Naive B cell (primary cell): ENCODE results near the gene DNAJC6. TPM values are rescaled to one million over a fixed set of nuclear protein-coding genes. Genes with fewer than 3 reads are reported as not detected.

ENCODE experiments used
- ATAC-seq, 2 donors: fragments of 150-1000 bp; cut with Tn5 transposase; 2 replicates each; pipeline ENCODE4 v1.10.0; 2021; ENCODE audit warnings: low read depth in 2 of 2, mild to moderate bottlenecking in 2 of 2, moderate library complexity in 2 of 2
- DNase-seq: peaks from one replicate; pipeline ENCODE4 v3.0.0; 2022
- H3K27ac Mint-ChIP-seq, 6 donors: one replicate each; pipeline ENCODE4 v1.8.0; 2020 to 2022; ENCODE audit warnings: mild to moderate bottlenecking in 6 of 6, mixed read lengths in 6 of 6, moderate library complexity in 5 of 6, inconsistent platforms in 2 of 6
- H3K27me3 Mint-ChIP-seq, 3 donors: one replicate each; pipeline ENCODE4 v1.8.0; 2021 to 2022; ENCODE audit warnings: mixed read lengths in 3 of 3, mild to moderate bottlenecking in 1 of 3
- H3K36me3 Mint-ChIP-seq, 2 donors: one replicate each; pipeline ENCODE4 v1.8.0; 2020 to 2022; ENCODE audit warnings: mixed read lengths in 2 of 2, inconsistent platforms in 1 of 2, mild to moderate bottlenecking in 1 of 2
- H3K4me1 Mint-ChIP-seq, 3 donors: one replicate each; pipeline ENCODE4 v1.8.0; 2020 to 2022; ENCODE audit warnings: mixed read lengths in 3 of 3, inconsistent platforms in 1 of 3, mild to moderate bottlenecking in 1 of 3, moderate library complexity in 1 of 3
- H3K4me3 Mint-ChIP-seq, 8 donors: one replicate each; pipeline ENCODE4 v1.8.0; 2020 to 2022; ENCODE audit warnings: mild to moderate bottlenecking in 8 of 8, mixed read lengths in 8 of 8, moderate library complexity in 8 of 8, inconsistent platforms in 2 of 8
- H3K9me3 Mint-ChIP-seq, 7 donors: one replicate each; pipeline ENCODE4 v1.8.0; 2020 to 2022; ENCODE audit warnings: mixed read lengths in 7 of 7, mild to moderate bottlenecking in 5 of 7, inconsistent platforms in 2 of 7, moderate library complexity in 1 of 7
- polyA plus RNA-seq, 6 donors: library from polyadenylated mRNA; unstranded; fragments of 300-500 nt; fragmentation: Illumina TruSeq; gene quantifications; one replicate each; pipeline ENCODE4 v1.2.3, GENCODE V29; 2021; ENCODE audit warnings: low read depth in 6 of 6

DNAJC6 gene
- polyA plus RNA-seq, 6 donors from 2014 or later = 0.19 to 0.63 TPM; not detected in 4

- no peak for ATAC-seq
- Mint-ChIP-seq H3K9me3 (no peaks in the 10 kb centered on the region), H3K27me3 (no peaks in the 10 kb centered on the region), H3K27ac (no peak overlapping the region), H3K36me3 (no peaks in the 10 kb centered on the region), H3K4me1 (no peaks in the 10 kb centered on the region), H3K4me3 (no peak overlapping the region)
- DNase-seq = no peak
Measured at GRCh38 chr1:65343286-65343685, 33.9 kb downstream of the DNAJC6 start.

DNA sequence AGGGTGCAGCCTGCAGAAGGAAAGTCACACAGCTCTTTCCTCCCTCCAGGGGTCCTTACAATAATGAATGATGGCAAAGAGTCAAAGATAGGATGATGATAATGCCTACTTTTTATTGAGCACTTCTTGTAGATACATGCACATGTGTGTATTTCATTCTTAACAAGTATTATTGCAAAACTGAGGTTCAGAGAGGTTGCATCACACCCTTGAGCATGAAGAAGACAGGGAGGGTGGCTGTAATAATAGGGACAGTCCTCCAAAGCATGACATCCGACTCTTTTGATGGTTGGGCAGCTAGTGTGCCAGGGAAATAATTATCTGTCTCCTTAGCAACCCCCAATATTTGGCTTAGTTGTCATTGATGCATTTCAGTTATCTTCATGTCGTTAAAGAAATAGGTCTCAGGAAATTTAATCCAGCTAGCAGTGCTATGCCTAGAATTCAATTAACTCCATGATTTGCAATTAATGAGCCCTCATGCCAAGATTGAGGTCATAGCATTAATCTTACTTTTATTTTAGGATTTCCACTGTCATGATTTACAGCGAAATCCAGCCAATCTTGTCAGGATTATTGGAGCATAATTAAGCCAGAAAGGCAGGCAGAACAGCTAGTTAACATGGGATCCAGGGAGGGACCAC, 35.0 kb downstream of the DNAJC6 start:
- no peaks in the 10 kb centered on the region for H3K27me3 Mint-ChIP-seq
- H3K9me3 Mint-ChIP-seq = no peaks in the 10 kb centered on the region
- no peak for ATAC-seq
- no peaks in the 10 kb centered on the region for H3K4me1 Mint-ChIP-seq
- no peak overlapping the region for H3K4me3 Mint-ChIP-seq
- no peaks in the 10 kb centered on the region for H3K36me3 Mint-ChIP-seq
- no peak for DNase-seq
- H3K27ac Mint-ChIP-seq = no peak overlapping the region

- Mint-ChIP-seq H3K27ac (no peak overlapping the region), H3K27me3 (no peaks in the 10 kb centered on the region), H3K4me3 (no peak overlapping the region), H3K9me3 (peaks cover 0 to 14% (median 0%) of the 10 kb centered on the region in 7 donors), H3K36me3 (no peaks in the 10 kb centered on the region), H3K4me1 (no peaks in the 10 kb centered on the region)
- no peak for ATAC-seq
- DNase-seq = no peak
Measured at GRCh38 chr1:65346190-65346589, 36.8 kb downstream of the DNAJC6 start.

DNA sequence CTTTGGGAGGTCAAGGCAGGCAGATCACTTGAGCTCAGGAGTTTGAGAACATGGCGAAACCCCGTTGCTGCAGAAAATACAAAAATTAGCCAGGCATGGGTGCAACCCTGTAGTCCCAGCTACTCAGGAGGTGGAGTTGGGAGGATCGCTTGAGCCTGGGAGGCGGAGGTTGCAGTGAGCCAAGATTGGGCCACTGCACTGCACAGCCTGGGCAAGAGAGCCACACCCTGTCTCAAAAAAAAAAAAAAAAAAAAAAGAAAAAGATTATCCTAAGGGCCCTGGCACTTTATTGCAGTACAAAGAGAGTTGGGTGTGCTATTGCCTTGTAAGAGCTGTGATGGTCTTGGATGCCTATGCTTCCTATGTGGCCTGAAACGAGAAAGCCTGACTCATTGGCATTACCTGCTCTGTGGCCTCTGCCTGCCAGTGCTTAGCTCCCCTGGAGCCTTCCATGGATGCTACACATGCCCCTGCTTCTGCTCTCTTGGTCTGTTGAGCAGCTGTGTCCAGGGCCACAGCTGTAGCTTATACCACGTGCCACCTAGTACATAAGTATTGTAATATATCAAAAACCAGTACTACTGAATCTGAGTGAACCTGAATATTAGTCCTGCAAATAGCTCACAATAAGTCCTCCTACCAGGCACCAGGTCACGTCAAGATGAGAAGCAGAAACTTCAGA, 45.8 kb downstream of the DNAJC6 start:
- no peak overlapping the region for H3K4me3 Mint-ChIP-seq
- ATAC-seq (no peak), DNase-seq (no peak)
- H3K4me1 Mint-ChIP-seq = no peaks in the 10 kb centered on the region
- no peaks in the 10 kb centered on the region for H3K27me3 Mint-ChIP-seq
- no peak overlapping the region for H3K27ac Mint-ChIP-seq
- H3K36me3 Mint-ChIP-seq = no peaks in the 10 kb centered on the region
- H3K9me3 Mint-ChIP-seq = peaks cover 0 to 9% (median 0%) of the 10 kb centered on the region in 7 donors

DNA sequence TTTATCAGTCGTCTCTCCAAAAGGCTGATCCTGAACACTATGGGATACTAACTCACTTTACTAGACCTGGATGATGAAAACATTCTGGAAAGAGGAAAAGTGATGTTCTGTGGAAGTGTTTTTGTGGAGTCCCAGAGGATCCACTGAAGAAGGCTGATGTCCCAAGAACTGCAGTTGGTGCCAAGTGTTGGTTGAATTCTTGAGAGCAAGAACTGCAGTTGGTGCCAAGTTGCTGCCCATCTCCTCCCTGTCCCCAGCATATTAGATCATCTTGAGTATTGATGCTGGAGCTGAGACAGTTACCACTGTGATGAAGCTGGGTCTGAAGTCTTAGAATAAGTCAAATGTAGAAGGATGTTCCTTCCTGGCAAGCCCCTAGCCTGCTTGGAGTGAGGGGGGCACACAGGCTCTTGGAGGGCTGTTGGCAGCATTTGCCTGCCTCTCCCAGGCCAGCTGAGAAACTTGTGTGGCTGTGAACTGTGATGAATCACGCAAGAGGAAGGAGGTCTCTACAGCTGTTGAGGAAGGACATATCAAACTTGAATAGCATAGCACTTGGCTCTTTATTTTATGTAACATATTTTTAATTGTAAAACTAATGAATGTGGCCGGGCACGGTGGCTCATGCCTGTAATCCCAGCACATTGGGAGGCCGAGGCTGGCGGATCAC, 48.1 kb downstream of the DNAJC6 start:
- H3K9me3 Mint-ChIP-seq = no peaks in the 10 kb centered on the region
- H3K4me3 Mint-ChIP-seq = no peak overlapping the region
- H3K27me3 Mint-ChIP-seq = peaks cover 0 to 8% (median 6%) of the 10 kb centered on the region in 3 donors
- ATAC-seq (no peak), DNase-seq (no peak)
- no peaks in the 10 kb centered on the region for H3K36me3 Mint-ChIP-seq
- no peaks in the 10 kb centered on the region for H3K4me1 Mint-ChIP-seq
- no peak overlapping the region for H3K27ac Mint-ChIP-seq

DNA sequence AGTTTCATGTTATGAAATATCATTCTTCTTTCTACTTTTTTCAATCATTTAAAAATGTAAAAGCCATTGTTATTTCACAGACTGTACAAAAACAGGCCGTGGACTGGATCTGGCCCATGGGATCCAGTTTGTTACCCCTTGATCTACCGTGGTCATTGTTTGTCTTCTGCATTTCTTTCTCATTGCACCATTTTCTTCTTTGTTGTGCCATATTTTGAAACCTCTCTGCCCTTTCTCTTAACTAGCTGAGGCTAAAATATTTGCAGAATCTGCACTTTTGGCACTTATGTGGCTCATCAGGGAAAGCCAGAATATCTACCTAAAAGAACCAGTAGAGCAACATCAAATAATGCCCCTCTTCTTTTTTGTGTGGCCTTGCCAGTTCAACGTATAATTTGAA, 50.5 kb downstream of the DNAJC6 start:
- no peaks in the 10 kb centered on the region for H3K4me1 Mint-ChIP-seq
- ATAC-seq (no peak), DNase-seq (no peak)
- no peak overlapping the region for H3K4me3 Mint-ChIP-seq
- peaks cover 0 to 16% (median 6%) of the 10 kb centered on the region in 3 donors for H3K27me3 Mint-ChIP-seq
- no peaks in the 10 kb centered on the region for H3K9me3 Mint-ChIP-seq
- H3K36me3 Mint-ChIP-seq = no peaks in the 10 kb centered on the region
- no peak overlapping the region for H3K27ac Mint-ChIP-seq

DNA sequence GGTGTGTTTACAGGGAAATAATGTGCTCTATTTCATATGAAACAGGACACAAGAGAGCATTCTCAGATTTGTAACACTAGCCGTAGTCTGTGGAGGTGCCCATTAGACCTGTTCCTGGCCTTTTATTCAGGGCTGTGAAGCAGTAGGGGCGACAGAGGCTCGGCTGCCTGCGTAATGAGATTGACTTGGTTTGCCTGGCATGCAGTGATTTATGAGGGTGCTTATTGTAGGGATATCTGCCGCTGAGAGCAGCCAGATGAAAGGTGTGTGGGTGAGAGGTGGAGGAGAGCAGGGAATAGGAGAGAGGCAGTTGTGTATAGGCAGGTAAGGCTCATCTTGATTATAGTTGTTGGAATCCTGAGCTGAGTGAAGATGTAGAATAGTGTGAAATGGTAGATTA, 51.3 kb downstream of the DNAJC6 start:
- Mint-ChIP-seq H3K27me3 (peaks cover 0 to 16% (median 6%) of the 10 kb centered on the region in 3 donors), H3K36me3 (no peaks in the 10 kb centered on the region), H3K4me3 (no peak overlapping the region), H3K27ac (no peak overlapping the region), H3K9me3 (no peaks in the 10 kb centered on the region), H3K4me1 (no peaks in the 10 kb centered on the region)
- DNase-seq (no peak), ATAC-seq (no peak)

GRCh38 chr1:65362545-65362944, 53.2 kb downstream of the DNAJC6 start:
- Mint-ChIP-seq H3K27ac (peak overlapping the region in 1 of 6 donors; percentile 84), H3K27me3 (peaks cover 0 to 16% (median 6%) of the 10 kb centered on the region in 3 donors), H3K9me3 (no peaks in the 10 kb centered on the region), H3K4me1 (no peaks in the 10 kb centered on the region), H3K4me3 (no peak overlapping the region), H3K36me3 (no peaks in the 10 kb centered on the region)
- no peak for DNase-seq
- ATAC-seq = no peak

- no peak for ATAC-seq
- DNase-seq = no peak
- H3K27me3 Mint-ChIP-seq = peaks cover 0 to 16% (median 6%) of the 10 kb centered on the region in 3 donors
- no peak overlapping the region for H3K27ac Mint-ChIP-seq
- no peaks in the 10 kb centered on the region for H3K4me1 Mint-ChIP-seq
- H3K4me3 Mint-ChIP-seq = no peak overlapping the region
- H3K9me3 Mint-ChIP-seq = no peaks in the 10 kb centered on the region
- no peaks in the 10 kb centered on the region for H3K36me3 Mint-ChIP-seq
Measured at GRCh38 chr1:65363484-65363883, 54.1 kb downstream of the DNAJC6 start.

DNA sequence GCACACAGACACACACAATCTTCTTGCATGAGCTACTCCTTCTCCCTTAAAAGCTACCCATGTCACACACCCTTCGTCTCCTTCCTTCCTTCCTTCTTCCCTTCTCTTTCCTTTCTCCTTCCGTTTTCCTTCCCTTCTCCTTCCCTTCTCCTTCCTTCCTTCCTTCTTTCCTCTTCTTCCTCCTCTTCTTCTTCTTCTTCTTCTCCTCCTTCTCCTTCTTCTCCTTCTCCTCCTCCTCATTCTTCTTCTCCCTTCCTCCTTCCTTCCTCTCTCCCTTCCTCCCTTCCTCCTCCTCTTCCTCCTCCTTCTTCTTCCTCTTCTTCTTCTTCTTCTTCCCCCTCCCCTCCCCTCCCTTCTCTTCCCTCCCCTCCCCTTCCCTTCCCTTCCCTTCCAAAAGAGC, 59.1 kb downstream of the DNAJC6 start:
- DNase-seq = no peak
- H3K36me3 Mint-ChIP-seq = no peaks in the 10 kb centered on the region
- peaks cover 0 to 11% (median 5%) of the 10 kb centered on the region in 3 donors for H3K27me3 Mint-ChIP-seq
- H3K4me3 Mint-ChIP-seq = peak overlapping the region in 1 of 8 donors; percentile 17
- no peak overlapping the region for H3K27ac Mint-ChIP-seq
- no peaks in the 10 kb centered on the region for H3K4me1 Mint-ChIP-seq
- no peak for ATAC-seq
- H3K9me3 Mint-ChIP-seq = no peaks in the 10 kb centered on the region

GRCh38 chr1:65371544-65371943, 62.2 kb downstream of the DNAJC6 start:
- peaks cover 0 to 10% (median 5%) of the 10 kb centered on the region in 3 donors for H3K27me3 Mint-ChIP-seq
- no peaks in the 10 kb centered on the region for H3K36me3 Mint-ChIP-seq
- no peak for ATAC-seq
- no peak for DNase-seq
- H3K9me3 Mint-ChIP-seq = peaks cover 0 to 7% (median 0%) of the 10 kb centered on the region in 7 donors
- H3K4me1 Mint-ChIP-seq = no peaks in the 10 kb centered on the region
- H3K27ac Mint-ChIP-seq = no peak overlapping the region
- H3K4me3 Mint-ChIP-seq = no peak overlapping the region

DNA sequence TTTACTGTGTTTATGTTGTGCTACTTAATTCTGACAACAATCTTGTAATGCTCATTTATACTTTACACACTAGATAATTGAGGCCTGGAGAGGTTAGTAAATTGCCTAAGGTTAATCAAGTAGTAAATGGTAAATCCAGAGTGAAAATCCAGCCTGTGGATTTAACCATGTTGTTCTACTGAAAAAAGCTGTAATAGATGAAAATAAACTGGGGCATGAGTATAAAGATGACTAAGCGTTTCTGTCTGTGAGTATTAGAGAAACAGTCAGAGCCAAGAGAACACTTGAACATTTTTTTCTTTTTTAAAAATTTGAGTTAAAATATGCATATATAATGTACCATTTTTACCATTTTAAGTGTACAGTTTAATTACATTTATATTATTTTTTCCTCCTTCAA, 63.2 kb downstream of the DNAJC6 start:
- no peak overlapping the region for H3K27ac Mint-ChIP-seq
- no peaks in the 10 kb centered on the region for H3K36me3 Mint-ChIP-seq
- H3K9me3 Mint-ChIP-seq = peaks cover 0 to 7% (median 0%) of the 10 kb centered on the region in 7 donors
- no peak overlapping the region for H3K4me3 Mint-ChIP-seq
- H3K4me1 Mint-ChIP-seq = no peaks in the 10 kb centered on the region
- ATAC-seq (no peak), DNase-seq (no peak)
- H3K27me3 Mint-ChIP-seq = peaks cover 0 to 10% (median 5%) of the 10 kb centered on the region in 3 donors

DNA sequence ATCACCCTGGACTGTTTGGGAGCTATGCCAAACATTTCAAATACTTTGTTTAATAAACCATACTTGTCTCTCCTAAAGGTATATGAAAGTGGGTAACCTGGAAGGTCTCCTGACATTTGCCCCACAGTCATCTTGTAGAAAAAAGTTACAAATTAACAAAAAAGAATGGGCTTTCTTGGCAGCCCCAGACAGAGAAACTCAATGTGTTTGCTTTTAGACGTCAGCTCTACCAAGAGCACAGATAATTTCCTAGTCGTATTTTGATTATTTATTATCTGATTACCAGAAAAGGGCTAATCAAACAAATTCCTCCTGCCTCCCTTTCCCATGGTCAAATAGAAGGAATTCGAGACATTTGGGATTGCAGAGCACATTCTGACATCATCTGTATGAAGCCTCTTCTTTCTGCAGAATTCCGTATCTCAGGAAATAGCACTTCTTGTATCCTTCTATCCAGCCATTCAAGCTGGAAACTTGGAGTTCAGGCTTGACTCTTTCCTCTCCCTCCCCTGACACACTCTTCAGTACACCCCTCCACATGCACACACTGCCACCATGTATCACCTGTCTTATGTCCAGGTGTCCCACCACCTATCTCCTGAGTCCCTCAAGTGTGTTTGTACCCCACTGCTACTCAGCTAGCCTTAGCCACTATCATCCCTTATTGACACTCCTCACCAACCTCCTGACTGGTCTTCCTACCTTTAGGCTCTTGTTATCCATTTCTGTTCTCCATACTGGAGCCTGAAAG, 68.3 kb downstream of the DNAJC6 start:
- no peak overlapping the region for H3K27ac Mint-ChIP-seq
- H3K27me3 Mint-ChIP-seq = peaks cover 17 to 21% (median 20%) of the 10 kb centered on the region in 3 donors

More for the DNA sequence above, 68.3 kb downstream of the DNAJC6 start:
- Mint-ChIP-seq H3K4me1 (no peaks in the 10 kb centered on the region), H3K36me3 (peaks cover 3 to 6% of the 10 kb centered on the region in 2 donors), H3K4me3 (no peak overlapping the region), H3K9me3 (peaks cover 0 to 7% (median 0%) of the 10 kb centered on the region in 7 donors)
- DNase-seq (no peak), ATAC-seq (no peak)
